ENCODE measurements around the gene TMPRSS12.
"Not testable (repeated sequence)": the region's sequence is repeated elsewhere in the genome, so short reads cannot be mapped to it uniquely, and the experiment has no call there.

Gene TMPRSS12, protein sequence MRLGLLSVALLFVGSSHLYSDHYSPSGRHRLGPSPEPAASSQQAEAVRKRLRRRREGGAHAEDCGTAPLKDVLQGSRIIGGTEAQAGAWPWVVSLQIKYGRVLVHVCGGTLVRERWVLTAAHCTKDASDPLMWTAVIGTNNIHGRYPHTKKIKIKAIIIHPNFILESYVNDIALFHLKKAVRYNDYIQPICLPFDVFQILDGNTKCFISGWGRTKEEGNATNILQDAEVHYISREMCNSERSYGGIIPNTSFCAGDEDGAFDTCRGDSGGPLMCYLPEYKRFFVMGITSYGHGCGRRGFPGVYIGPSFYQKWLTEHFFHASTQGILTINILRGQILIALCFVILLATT

DNA sequence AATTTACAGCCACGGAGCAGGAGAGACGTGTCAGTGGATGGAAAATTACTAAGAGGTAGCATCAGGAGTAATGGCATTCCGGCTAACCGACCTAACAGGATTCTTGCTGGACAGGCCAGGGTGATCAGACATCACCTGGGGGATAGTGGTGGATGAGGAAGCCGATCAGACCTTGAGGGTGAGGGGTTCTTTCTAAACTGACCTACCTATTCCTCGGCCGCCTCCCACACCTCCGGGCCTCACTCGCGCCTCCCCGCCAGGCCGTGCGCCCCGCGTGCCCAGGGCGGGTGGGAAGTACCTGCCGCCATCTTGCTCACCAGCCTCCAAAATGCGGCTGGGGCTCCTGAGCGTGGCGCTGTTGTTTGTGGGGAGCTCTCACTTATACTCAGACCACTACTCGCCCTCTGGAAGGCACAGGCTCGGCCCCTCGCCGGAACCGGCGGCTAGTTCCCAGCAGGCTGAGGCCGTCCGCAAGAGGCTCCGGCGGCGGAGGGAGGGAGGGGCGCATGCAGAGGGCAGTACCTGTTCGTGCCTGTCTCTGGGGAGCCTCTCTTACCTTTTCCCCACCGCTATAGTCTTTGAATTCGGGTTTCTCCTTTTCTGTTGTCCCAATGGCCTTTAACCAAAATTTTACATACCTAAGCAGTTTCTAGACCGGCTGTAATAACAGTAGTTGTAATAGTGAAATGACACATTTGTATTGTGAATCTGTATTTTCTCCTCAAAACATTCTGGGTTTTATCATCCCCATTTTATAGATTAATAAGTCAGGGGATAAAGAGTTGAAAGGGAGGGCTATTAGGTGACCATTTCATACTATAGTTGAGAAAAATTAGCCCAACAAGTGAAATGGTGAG is at the start of gene TMPRSS12:
Gene TMPRSS12 (plus strand): TSS at position 290 of the 857 bp plus-strand sequence. CDS start 39 bp downstream, at position 329.
- DNase-seq (ENCODE audit: low read depth): no peak

DNA sequence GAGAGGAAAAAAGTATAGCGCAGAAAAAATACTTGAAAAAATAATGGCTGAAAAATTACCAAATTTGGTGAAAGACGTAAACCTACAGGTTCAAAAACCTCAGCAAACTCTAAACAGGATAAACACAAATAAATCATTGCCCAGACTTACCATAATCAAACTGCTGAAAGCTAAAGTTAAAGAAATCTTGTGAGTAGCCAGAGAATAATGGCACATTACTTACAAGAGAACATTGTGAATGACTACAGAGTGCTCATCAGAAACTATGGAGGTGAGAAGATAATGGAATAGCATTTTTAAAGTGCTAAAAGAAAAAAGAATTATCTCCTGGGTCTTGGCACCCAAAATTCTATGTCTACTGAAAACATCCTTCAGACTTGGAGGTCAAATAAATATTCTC is 42.8 kb upstream of the TMPRSS12 start:
- DNase-seq (ENCODE audit: low read depth): no peak

DNA sequence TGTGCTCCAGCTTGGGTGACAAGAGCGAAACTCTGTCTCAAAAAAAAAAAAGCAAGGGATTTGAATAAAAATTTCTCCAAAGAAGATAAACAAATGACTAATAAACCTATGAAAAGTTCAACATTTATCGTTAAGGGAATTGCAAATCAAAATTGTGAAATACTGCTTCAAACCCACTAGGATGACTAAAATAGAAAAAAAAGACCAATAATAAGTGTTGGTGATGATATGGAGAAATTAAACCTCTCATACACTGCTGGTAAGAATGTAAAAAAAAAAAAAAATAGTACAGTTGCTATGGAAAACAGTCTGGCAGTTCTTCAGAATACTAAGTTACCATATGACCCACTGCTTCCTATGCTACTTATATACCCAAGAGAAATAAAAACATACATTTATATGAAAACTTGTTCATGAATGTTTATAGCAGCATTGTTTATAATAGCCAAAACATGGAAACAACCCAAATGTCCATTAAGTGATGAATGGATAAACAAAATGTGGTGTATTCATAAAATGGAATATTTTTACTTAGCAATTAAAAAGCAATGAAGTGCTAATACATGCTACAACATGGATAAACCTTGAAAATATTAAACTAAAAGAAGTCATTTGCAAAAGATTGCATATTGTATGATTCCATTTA is 39.4 kb upstream of the TMPRSS12 start:
- DNase-seq (ENCODE audit: low read depth): no peak

DNA sequence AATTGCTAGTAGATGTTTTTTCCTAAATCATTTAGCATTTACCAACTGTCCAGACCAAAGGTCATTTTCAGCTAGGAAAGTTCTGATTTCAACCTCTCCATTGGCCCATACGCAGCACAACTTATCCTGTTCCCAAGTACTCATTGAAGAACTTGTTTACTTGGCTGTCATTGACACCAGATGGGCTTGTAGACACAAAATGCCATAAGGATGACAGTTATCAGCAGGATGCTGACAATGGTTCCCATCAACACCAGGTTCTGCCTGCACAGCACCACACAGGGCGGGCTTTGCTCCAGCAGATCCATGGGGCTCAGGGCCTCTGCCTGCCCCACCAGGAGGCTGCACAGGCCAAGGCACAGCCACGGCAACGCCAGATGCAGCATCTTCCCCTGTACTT is 36.5 kb upstream of the TMPRSS12 start:
- DNase-seq (ENCODE audit: low read depth): no peak

GRCh38 chr12:50809131-50809530 is 33.6 kb upstream of the TMPRSS12 start:
- DNase-seq (ENCODE audit: low read depth): not testable (repeated sequence)

GRCh38 chr12:50814921-50815320 is 27.8 kb upstream of the TMPRSS12 start:
- DNase-seq (ENCODE audit: low read depth): not testable (repeated sequence)

DNA sequence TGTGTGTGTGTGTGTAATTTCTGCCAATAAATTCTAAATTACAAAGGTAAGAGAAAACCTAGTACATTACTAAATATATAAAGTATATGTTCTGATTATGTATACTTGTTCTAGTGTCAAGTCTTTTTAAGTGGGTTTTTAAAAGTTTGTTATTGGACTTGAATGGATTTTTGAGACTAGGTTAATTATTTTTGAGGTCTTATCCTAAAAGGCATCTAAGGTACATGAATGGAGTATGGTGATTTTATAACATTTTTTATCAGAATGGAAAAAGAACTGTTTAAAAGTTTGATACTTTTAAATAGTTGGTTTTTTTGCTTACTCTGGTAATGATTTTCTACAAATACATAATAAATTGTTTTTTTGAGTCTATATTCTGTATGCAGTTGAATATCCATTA is 22.5 kb upstream of the TMPRSS12 start:
- DNase-seq (ENCODE audit: low read depth): no peak

DNA sequence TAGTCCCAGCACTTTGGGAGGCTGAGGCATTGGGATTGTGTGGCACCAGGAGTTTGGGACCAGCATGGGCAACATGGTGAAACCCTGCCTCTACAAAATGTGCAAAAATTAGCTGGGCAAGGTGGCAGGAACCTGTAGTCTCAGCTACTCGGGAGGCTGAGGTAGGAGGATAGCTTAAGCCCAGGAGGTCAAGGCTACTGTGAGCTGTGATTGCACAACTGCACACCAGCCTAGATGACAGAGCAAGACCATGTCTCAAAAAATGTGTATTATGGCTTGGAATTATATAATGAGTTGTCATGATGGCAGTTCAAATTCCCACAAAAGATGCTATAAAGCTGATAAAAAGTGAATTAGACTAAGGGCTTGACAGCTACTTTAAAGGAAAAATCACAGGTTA is 20.6 kb upstream of the TMPRSS12 start:
- no peak for DNase-seq (ENCODE audit: low read depth)

GRCh38 chr12:50823724-50824123 is 19.0 kb upstream of the TMPRSS12 start:
- DNase-seq (ENCODE audit: low read depth): not testable (repeated sequence)

DNA sequence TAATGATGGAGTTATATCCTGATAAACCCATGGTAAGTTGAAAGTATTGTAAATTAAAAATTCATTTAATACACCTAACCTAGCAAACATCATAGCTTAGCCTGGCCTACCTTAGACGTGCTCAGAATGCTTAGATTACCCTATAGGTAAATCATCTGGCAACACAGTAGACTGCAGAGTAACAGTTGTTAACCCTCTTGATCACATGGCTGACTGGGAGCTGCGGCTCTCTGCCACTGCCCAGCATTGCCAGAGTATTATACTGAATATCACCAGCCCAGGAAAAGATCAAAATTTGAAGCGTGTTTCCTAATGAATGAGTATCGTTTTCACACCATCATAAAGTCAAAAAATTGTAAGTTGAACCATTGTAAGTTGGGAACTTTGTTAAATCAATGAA is 17.8 kb upstream of the TMPRSS12 start:
- no peak for DNase-seq (ENCODE audit: low read depth)

DNA sequence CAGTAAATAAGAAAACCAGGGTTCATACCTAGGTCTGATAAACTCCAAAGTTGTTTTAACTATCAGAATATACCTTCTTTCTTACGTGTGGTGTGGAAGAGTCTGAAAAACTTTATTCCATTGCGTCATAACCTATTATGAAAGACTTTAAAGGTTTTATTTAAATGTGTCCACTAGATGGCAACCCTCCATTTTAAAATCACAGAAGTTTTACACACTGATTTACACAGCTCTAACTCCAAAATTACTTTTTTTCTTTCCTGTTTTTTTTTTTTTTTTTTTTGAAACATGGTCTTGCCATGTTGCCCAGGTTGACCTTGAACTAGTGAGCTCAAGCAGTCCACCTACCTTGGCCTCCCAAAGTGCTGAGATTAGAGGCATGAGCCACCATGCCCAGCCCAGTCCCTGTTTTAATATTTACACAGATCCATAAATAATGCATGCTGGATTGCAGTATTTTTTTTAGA is 17.3 kb upstream of the TMPRSS12 start:
- no peak for DNase-seq (ENCODE audit: low read depth)

GRCh38 chr12:50828121-50828520 is 14.6 kb upstream of the TMPRSS12 start:
- DNase-seq (ENCODE audit: low read depth): no peak

DNA sequence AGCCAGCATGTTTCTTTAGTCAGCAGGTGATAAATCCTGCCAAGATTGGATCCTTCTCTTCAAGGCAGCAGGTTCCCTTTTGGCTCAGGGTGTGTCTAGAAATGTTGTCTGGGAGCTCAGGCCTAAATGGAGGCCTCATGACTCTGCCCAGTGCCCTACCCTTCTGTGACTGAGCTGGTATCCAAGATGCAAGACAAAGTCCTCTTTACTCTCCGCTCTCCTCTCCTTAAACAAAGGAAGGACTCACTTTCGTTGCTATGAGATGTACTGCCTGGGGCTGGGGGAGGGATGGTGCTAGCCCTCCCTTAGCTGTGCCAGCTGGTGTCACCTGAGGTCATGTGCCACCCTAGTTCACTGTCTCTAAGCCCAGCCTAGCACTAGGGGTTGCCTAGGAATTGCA is 13.8 kb upstream of the TMPRSS12 start:
- no peak for DNase-seq (ENCODE audit: low read depth)

GRCh38 chr12:50833801-50834200 is 8.9 kb upstream of the TMPRSS12 start:
- not testable (repeated sequence) for DNase-seq (ENCODE audit: low read depth)

DNA sequence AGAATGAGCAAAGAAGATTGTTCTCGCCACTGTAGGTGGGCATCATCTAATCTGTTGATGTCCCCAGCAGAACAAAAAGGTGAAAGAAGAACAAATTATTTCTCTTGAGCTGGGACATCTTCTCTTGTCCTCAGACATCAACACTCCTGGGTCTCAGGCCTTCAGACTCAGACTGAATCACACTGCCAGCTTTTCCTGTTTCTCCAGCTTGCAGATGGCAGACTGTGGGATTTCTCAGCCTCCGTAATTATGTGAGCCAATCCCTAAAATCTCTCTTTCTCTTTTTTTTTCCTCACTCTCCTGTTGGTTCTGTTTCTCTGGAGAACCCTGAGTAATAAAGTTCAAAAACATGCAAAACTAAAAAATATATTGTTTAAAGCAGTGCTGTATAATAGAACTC is 3.7 kb upstream of the TMPRSS12 start:
- DNase-seq (ENCODE audit: low read depth): no peak

DNA sequence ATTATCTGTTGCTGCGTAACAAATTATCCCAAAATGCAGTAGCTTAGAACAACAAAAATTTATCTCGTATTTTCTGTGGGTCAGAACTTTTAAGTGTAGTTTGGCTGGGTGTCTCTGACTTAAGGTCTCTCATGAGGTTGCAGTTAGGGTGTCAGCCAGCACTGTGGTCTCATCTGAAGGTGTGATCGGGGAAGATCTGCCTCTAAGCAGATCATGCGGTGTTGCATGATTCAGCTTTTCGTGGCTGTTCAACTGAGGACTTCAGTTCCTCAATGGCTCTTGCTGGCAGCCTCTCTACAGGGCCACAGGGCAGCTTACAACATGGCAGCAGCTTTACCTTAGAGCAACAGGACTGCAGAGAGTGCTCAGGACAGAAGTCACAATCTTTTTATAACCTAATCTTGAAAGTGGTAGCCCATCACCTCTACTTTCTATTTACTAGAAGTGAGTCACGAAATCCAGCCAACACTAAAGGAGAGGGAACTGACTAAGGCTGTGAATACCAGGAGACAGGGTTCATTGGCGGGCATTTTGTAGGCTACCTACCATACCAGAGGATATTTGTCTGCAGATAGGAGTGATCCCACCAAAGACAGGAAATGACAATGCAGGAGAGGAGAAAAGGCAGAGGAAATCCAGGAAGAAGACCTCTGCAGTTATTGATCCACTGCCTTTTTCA is 1.8 kb upstream of the TMPRSS12 start:
- no peak for DNase-seq (ENCODE audit: low read depth)

GRCh38 chr12:50841716-50842531 is 802 bp upstream of the TMPRSS12 start:
- no peak for DNase-seq (ENCODE audit: low read depth)

DNA sequence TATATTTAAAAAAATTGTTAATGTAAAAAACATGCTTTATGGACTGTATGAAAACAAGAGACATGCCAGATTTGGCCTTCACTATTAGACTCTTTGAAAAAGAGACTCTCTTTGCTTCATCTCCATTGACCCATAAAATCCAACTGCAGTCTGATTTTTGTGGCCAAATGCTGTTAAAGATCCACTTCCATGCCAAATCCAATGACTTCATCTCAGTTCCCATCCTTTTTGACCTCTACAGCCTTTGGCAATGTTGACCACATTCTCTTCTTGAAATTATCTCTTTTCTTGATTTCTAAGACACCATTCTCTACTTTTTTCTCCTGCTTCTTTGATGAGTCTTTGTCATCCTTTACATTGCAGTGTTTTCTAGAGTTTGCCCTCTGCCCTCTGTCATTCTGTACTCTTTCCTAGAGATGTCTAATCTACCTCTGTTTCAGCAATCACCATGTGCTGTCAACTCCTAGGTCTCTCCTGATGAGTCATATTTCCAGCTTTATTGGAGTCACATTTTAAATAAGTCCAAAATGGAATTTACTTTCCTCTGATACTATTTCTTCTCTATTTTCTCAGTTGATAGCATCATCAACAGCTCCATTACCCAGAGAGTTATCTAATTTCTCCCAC is 2.4 kb downstream of the TMPRSS12 start:
- DNase-seq (ENCODE audit: low read depth): no peak

- no peak for DNase-seq (ENCODE audit: low read depth)
These were observed 6.2 kb downstream of the TMPRSS12 start for GRCh38 chr12:50848963-50849362.

- not testable (repeated sequence) for DNase-seq (ENCODE audit: low read depth)
These were observed 12.5 kb downstream of the TMPRSS12 start for GRCh38 chr12:50855218-50855617.

GRCh38 chr12:50855679-50856078 is 13.0 kb downstream of the TMPRSS12 start:
- DNase-seq (ENCODE audit: low read depth): not testable (repeated sequence)

All from activated gamma-delta T cell treated with anti-CD3 and anti-CD28 coated beads, Interleukin-2, amount 50 U/mL, for 16 hours (primary cell).